ENCODE results near the gene MISP. TPM values are rescaled to one million over a fixed set of nuclear protein-coding genes. Genes with fewer than 3 reads are reported as not detected.

The MISP gene
- total RNA-seq, 1 experiment from 2014 or later = 5.8 TPM

DNA sequence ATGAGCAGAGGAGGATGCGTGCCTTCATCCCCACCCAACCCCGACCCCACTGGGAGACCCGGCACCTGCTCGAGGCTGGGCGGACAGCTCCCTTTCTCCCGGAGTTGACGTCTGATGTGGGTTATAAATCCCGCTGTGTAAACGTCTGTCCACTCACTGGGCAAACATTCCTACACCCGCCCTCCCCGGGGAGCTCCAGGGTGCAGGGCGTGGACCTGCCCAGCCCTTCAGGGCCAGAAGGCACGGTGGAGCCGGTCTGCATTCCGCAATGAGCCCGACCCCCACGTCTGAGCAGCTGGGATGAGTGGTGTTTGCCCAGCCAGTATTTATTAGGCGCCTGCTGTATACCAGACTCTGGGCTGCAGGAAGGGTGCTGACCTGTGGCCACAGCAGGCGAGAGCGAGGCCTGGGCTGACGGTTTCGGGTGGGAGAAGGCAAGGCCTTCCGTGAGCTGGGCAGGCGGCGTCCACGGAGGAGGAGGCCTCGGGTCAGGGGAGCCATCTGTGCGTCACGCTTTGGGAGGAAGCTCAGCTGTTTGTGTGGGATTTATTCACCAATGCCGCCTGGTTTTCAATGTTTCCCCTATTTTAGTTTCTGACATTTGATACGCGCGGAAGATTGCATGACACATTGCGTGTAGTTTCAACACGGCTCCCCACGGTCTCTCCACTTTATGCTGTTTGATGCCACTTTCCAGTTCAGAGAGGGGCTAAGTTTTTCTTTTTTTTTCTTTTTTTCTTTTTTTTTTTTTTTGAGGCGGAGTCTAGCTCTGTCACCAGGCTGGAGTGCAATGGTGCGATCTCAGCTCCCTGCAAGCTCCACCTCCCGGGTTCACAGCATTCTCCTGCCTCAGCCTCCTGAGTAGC lies 2.0 kb downstream of the MISP start:
- H3K27me3 ChIP-seq (ENCODE audit: control insufficient read depth, insufficient read depth, low read length) = no peaks in the 10 kb centered on the region
- no peaks in the 10 kb centered on the region for H3K36me3 ChIP-seq (ENCODE audit: control insufficient read depth, insufficient read depth, low read length)
- ATAC-seq = peak; percentile 90
- POLR2A ChIA-PET = interaction anchor here (0.5 to 0.7 kb wide), 3 partner anchors 33 to 181 kb away, joined by 3 to 5 read pairs (median 4); no protein-coding TSS in a partner anchor
- no peak for DNase-seq (ENCODE audit: low read depth, low spot score)
- no peaks in the 10 kb centered on the region for H3K9me3 ChIP-seq (ENCODE audit: control insufficient read depth, insufficient read depth, low read depth, low read length)
- CTCF ChIA-PET = interaction anchor here (0.6 to 0.7 kb wide), 2 partner anchors 32 to 557 kb away, joined by 4 to 7 read pairs; no protein-coding TSS in a partner anchor
- H3K4me3 ChIP-seq (ENCODE audit: low read depth in 2 of 2, low read length in 2 of 2) = peak overlapping the region in 1 of 2 experiments; percentile 36; a peak in 2 of 4 replicates
- intact Hi-C loops (cut with micrococcal nuclease; ENCODE audit: unreplicated experiment) (no loop called here), in situ Hi-C loops (cut with HindIII; ENCODE audit: low pct_unique_long_range_greater_than_20kb, low sequenced_read_pairs) (no loop called here)
- peaks cover 15% of the 10 kb centered on the region for H3K4me1 ChIP-seq (ENCODE audit: control insufficient read depth, insufficient read depth, low read length)
- H3K27ac ChIP-seq (ENCODE audit: low read length) = peak overlapping the region; percentile 31; the same call in 1 of the 2 replicates
- peak; percentile 79 for TF ChIP-seq TCF7L2 (IDR thresholded peaks at IDR 0.05; ENCODE audit: low read depth, low read length)
- TF ChIP-seq POLR2AphosphoS5 (IDR thresholded peaks at IDR 0.05; ENCODE audit: low read depth, low read length) = peak; percentile 37; the same call in 1 of the 2 replicates
- no peak for TF ChIP-seq SIN3A (IDR thresholded peaks at IDR 0.05; ENCODE audit: borderline replicate concordance, insufficient read depth, low read depth, low read length)
- TF ChIP-seq, protein P1, sequence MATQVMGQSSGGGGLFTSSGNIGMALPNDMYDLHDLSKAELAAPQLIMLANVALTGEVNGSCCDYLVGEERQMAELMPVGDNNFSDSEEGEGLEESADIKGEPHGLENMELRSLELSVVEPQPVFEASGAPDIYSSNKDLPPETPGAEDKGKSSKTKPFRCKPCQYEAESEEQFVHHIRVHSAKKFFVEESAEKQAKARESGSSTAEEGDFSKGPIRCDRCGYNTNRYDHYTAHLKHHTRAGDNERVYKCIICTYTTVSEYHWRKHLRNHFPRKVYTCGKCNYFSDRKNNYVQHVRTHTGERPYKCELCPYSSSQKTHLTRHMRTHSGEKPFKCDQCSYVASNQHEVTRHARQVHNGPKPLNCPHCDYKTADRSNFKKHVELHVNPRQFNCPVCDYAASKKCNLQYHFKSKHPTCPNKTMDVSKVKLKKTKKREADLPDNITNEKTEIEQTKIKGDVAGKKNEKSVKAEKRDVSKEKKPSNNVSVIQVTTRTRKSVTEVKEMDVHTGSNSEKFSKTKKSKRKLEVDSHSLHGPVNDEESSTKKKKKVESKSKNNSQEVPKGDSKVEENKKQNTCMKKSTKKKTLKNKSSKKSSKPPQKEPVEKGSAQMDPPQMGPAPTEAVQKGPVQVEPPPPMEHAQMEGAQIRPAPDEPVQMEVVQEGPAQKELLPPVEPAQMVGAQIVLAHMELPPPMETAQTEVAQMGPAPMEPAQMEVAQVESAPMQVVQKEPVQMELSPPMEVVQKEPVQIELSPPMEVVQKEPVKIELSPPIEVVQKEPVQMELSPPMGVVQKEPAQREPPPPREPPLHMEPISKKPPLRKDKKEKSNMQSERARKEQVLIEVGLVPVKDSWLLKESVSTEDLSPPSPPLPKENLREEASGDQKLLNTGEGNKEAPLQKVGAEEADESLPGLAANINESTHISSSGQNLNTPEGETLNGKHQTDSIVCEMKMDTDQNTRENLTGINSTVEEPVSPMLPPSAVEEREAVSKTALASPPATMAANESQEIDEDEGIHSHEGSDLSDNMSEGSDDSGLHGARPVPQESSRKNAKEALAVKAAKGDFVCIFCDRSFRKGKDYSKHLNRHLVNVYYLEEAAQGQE (IDR thresholded peaks at IDR 0.05; ENCODE audit: insufficient read depth in 1 of 2, low read depth in 2 of 2, low read length in 1 of 2) = no peak
- TF ChIP-seq, protein P2, sequence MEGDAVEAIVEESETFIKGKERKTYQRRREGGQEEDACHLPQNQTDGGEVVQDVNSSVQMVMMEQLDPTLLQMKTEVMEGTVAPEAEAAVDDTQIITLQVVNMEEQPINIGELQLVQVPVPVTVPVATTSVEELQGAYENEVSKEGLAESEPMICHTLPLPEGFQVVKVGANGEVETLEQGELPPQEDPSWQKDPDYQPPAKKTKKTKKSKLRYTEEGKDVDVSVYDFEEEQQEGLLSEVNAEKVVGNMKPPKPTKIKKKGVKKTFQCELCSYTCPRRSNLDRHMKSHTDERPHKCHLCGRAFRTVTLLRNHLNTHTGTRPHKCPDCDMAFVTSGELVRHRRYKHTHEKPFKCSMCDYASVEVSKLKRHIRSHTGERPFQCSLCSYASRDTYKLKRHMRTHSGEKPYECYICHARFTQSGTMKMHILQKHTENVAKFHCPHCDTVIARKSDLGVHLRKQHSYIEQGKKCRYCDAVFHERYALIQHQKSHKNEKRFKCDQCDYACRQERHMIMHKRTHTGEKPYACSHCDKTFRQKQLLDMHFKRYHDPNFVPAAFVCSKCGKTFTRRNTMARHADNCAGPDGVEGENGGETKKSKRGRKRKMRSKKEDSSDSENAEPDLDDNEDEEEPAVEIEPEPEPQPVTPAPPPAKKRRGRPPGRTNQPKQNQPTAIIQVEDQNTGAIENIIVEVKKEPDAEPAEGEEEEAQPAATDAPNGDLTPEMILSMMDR (IDR thresholded peaks at IDR 0.05) = no peak
- no TSS peak for BruUV-seq (replicated peaks)

DNA sequence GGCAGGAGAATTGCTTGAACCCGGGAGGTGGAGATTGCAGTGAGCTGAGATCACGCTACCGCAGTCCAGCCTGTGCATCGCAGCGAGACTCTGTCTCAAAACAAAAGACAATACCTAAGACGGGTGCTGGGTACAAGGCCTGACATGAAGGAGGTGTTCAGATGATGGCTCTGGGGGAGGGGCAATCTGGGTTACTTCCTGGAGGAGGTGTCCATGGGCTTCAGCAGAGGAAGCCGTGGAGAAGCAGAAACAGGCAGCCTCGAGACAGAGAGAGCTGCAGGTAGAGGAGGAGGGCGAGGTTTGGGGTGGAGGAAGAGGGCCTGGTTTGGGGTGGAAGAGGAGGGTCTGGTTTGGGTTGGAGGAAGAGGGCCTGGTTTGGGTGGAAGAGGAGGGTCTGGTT lies 3.6 kb downstream of the MISP start:
- BruUV-seq (replicated peaks) = no TSS peak
- H3K4me3 ChIP-seq (ENCODE audit: low read depth in 2 of 2, low read length in 2 of 2) = no peak overlapping the region
- H3K27ac ChIP-seq (ENCODE audit: low read length) = no peak overlapping the region
- peaks cover 15% of the 10 kb centered on the region for H3K4me1 ChIP-seq (ENCODE audit: control insufficient read depth, insufficient read depth, low read length)
- in situ Hi-C loops (cut with HindIII; ENCODE audit: low pct_unique_long_range_greater_than_20kb, low sequenced_read_pairs) = no loop called here
- no peaks in the 10 kb centered on the region for H3K27me3 ChIP-seq (ENCODE audit: control insufficient read depth, insufficient read depth, low read length)
- ChIA-PET POLR2A (interaction anchor here (0.6 kb wide), 1 partner anchor 350 kb away, joined by 3 read pairs; the partner anchor contains the start of gene GPX4), CTCF (no interaction called here)
- intact Hi-C loops (cut with micrococcal nuclease; ENCODE audit: unreplicated experiment) = no loop called here
- no peaks in the 10 kb centered on the region for H3K9me3 ChIP-seq (ENCODE audit: control insufficient read depth, insufficient read depth, low read depth, low read length)
- TF ChIP-seq TCF7L2 (IDR thresholded peaks at IDR 0.05; ENCODE audit: low read depth, low read length) (no peak), SIN3A (IDR thresholded peaks at IDR 0.05; ENCODE audit: borderline replicate concordance, insufficient read depth, low read depth, low read length) (no peak), POLR2AphosphoS5 (IDR thresholded peaks at IDR 0.05; ENCODE audit: low read depth, low read length) (no peak)
- TF ChIP-seq, protein P1 (IDR thresholded peaks at IDR 0.05; ENCODE audit: insufficient read depth in 1 of 2, low read depth in 2 of 2, low read length in 1 of 2) = no peak
- TF ChIP-seq, protein P2 (IDR thresholded peaks at IDR 0.05) = no peak
- no peaks in the 10 kb centered on the region for H3K36me3 ChIP-seq (ENCODE audit: control insufficient read depth, insufficient read depth, low read length)
- no peak for DNase-seq (ENCODE audit: low read depth, low spot score)
- no peak for ATAC-seq

Measured in Panc1 (cell line).